ENCODE results near the gene AAGAB.

- TF ChIP-seq CTCF (IDR thresholded peaks at IDR 0.05; ENCODE audit: low read depth, low read length) (no peak), EZH2phosphoT487 (IDR thresholded peaks at IDR 0.05; ENCODE audit: low read depth) (no peak)
Observed at GRCh38 chr15:67177752-67178151, 76.7 kb downstream of the AAGAB start.
